SU-DHL-6 (cell line): ENCODE measurements around the gene GAB2.

Source experiments
- H2AFZ ChIP-seq: fragments of 200-600 bp; sonication (generic); 2 replicates; pipeline ENCODE4 v1.6.1; 2014; ENCODE audit warnings: low read depth, mild to moderate bottlenecking, moderate library complexity, mixed read lengths, antibody characterized with exemption, low read length; ENCODE audit not compliant: severe bottlenecking
- H3F3A ChIP-seq: fragments of 200-600 bp; shearing (Covaris generic); 2 replicates; pipeline ENCODE4 v1.6.0; 2016; ENCODE audit warnings: antibody characterized with exemption, mild to moderate bottlenecking; ENCODE audit not compliant: insufficient read depth
- H3K27ac ChIP-seq: fragments of 200-600 bp; sonication (generic); 2 replicates; pipeline ENCODE4 v1.5.1; 2016; ENCODE audit warnings: low read depth, mild to moderate bottlenecking, low read length, moderate library complexity, mixed read lengths
- H3K27me3 ChIP-seq: fragments of 200-600 bp; sonication (generic), shearing (Covaris generic); 2 replicates; pipeline ENCODE4 v1.6.0; 2014; ENCODE audit warnings: mild to moderate bottlenecking, low read length
- H3K36me3 ChIP-seq: fragments of 200-600 bp; sonication (generic); 2 replicates; pipeline ENCODE4 v1.6.1; 2014; ENCODE audit warnings: mild to moderate bottlenecking, low read length, mixed read lengths
- H3K4me2 ChIP-seq: fragments of 300-600, 200-600 bp; shearing (Covaris generic), sonication (generic); 2 replicates; pipeline ENCODE4 v1.6.0; 2014; ENCODE audit warnings: low read length, low read depth, mild to moderate bottlenecking; ENCODE audit not compliant: poor library complexity, severe bottlenecking
- H3K4me3 ChIP-seq: fragments of 200-600 bp; sonication (generic); 2 replicates; pipeline ENCODE4 v1.5.1; 2014; ENCODE audit warnings: antibody characterized with exemption, low read length, mild to moderate bottlenecking, mixed read lengths; ENCODE audit not compliant: insufficient read depth, poor library complexity, severe bottlenecking
- H3K79me2 ChIP-seq: fragments of 200-600 bp; sonication (generic); 2 replicates; pipeline ENCODE4 v1.6.1; 2014; ENCODE audit warnings: mild to moderate bottlenecking, low read length, moderate library complexity; ENCODE audit not compliant: insufficient read depth
- H3K9ac ChIP-seq: fragments of 200-600 bp; sonication (generic); 2 replicates; pipeline ENCODE4 v1.7.0; 2014; ENCODE audit warnings: mild to moderate bottlenecking, low read length
- H3K9me2 ChIP-seq: fragments of 200-600 bp; sonication (generic); replicated peaks from 2 replicates; pipeline ENCODE4 v1.6.1; 2014; ENCODE audit warnings: low read length; ENCODE audit not compliant: insufficient read depth
- H3K9me3 ChIP-seq: fragments of 200-600 bp; sonication (generic); 2 replicates; pipeline ENCODE4 v1.6.1; 2014; ENCODE audit warnings: low read length, mixed read lengths; ENCODE audit not compliant: insufficient read depth
- H4K20me1 ChIP-seq: fragments of 200-600 bp; sonication (generic); 2 replicates; pipeline ENCODE4 v1.6.1; 2014; ENCODE audit warnings: low read depth, mild to moderate bottlenecking, antibody characterized with exemption, low read length, moderate library complexity, mixed read lengths
- EZH2phosphoT487 ChIP-seq: fragments of 200-600 bp; sonication (generic), shearing (Covaris generic); conservative IDR thresholded peaks from 2 replicates; pipeline ENCODE4 v1.6.1; 2018; ENCODE audit warnings: mild to moderate bottlenecking, antibody characterized with exemption, low read length, moderate library complexity, mixed read lengths
- TF ChIP-seq, protein P1 (sequence below): fragments of 200-600 bp; sonication (generic); IDR thresholded peaks from one replicate; pipeline ENCODE4 v1.5.1; 2017; ENCODE audit warnings: antibody characterized with exemption, mild to moderate bottlenecking, low read length, moderate library complexity; ENCODE audit not compliant: insufficient read depth, poor library complexity, severe bottlenecking

GAB2 gene

GRCh38 chr11:78290293-78291176, 127.1 kb downstream of the GAB2 start:
- no peak overlapping the region for H3K9ac ChIP-seq
- no peak overlapping the region for H2AFZ ChIP-seq
- no peaks in the 10 kb centered on the region for H3K9me2 ChIP-seq
- H3K9me3 ChIP-seq, result no peaks in the 10 kb centered on the region
- no peaks in the 10 kb centered on the region for H3F3A ChIP-seq
- H3K27me3 ChIP-seq, result no peaks in the 10 kb centered on the region
- no peaks in the 10 kb centered on the region for H4K20me1 ChIP-seq
- TF ChIP-seq, protein P1, sequence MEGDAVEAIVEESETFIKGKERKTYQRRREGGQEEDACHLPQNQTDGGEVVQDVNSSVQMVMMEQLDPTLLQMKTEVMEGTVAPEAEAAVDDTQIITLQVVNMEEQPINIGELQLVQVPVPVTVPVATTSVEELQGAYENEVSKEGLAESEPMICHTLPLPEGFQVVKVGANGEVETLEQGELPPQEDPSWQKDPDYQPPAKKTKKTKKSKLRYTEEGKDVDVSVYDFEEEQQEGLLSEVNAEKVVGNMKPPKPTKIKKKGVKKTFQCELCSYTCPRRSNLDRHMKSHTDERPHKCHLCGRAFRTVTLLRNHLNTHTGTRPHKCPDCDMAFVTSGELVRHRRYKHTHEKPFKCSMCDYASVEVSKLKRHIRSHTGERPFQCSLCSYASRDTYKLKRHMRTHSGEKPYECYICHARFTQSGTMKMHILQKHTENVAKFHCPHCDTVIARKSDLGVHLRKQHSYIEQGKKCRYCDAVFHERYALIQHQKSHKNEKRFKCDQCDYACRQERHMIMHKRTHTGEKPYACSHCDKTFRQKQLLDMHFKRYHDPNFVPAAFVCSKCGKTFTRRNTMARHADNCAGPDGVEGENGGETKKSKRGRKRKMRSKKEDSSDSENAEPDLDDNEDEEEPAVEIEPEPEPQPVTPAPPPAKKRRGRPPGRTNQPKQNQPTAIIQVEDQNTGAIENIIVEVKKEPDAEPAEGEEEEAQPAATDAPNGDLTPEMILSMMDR, result no peak
- no peak for TF ChIP-seq EZH2phosphoT487
- no peak overlapping the region for H3K4me3 ChIP-seq
- H3K4me2 ChIP-seq, result no peak overlapping the region
- H3K36me3 ChIP-seq, result no peaks in the 10 kb centered on the region
- H3K27ac ChIP-seq, result no peak overlapping the region
- H3K79me2 ChIP-seq, result no peaks in the 10 kb centered on the region

DNA sequence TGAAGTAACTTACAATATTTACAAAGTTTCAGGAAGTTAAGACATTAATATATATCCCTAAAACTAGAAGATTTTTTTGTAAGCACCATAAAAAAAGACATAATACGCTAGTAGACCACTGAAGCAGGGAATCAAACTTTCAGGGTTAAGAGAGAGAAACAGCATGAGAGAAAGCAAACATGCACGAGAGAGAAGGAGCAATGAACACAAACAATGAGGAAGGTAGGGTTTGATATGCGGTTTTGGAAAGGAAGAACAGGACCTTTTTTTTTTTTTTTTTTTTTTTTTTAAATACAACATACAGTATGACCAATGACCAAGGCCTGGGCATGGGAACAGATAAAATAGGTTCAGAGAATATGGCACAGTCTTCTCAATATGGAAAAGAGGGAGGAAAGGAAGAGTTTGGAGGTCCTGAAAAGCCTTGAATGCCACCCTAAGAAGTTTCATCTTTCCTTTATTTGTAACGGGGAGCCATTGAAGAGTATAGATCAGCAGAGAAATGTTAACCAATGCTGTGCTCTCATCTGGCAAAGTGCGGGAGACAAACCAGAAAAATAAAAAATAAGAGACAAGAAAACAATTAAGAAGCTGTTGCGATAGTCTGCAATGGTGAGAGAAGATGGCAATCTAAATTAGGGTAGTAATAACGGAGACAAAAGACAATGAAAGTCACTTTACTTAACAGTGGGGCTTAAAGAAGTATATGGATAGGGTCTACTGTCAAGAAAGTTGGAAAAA, 127.9 kb downstream of the GAB2 start:
- no peaks in the 10 kb centered on the region for H3K27me3 ChIP-seq
- H3F3A ChIP-seq, result no peaks in the 10 kb centered on the region
- H3K27ac ChIP-seq, result no peak overlapping the region
- TF ChIP-seq, protein P1, result no peak
- TF ChIP-seq EZH2phosphoT487, result no peak
- H3K79me2 ChIP-seq, result no peaks in the 10 kb centered on the region
- no peak overlapping the region for H3K4me3 ChIP-seq
- no peak overlapping the region for H3K9ac ChIP-seq
- no peaks in the 10 kb centered on the region for H3K9me2 ChIP-seq
- no peaks in the 10 kb centered on the region for H3K36me3 ChIP-seq
- no peaks in the 10 kb centered on the region for H3K9me3 ChIP-seq
- H3K4me2 ChIP-seq, result no peak overlapping the region
- no peaks in the 10 kb centered on the region for H4K20me1 ChIP-seq
- H2AFZ ChIP-seq, result no peak overlapping the region

- Histone ChIP-seq H3K36me3 (no peaks in the 10 kb centered on the region), H3F3A (no peaks in the 10 kb centered on the region), H3K4me3 (no peak overlapping the region), H3K9ac (no peak overlapping the region), H2AFZ (no peak overlapping the region), H3K27me3 (no peaks in the 10 kb centered on the region), H3K27ac (no peak overlapping the region), H3K9me3 (no peaks in the 10 kb centered on the region), H3K4me2 (no peak overlapping the region), H3K79me2 (no peaks in the 10 kb centered on the region), H3K9me2 (no peaks in the 10 kb centered on the region), H4K20me1 (no peaks in the 10 kb centered on the region)
- TF ChIP-seq EZH2phosphoT487, result no peak
Measured at GRCh38 chr11:78284260-78284659, 133.4 kb downstream of the GAB2 start.
